HCT116 (cell line): Measurements from ENCODE around the gene SGMS1.

Experiments
- CTCF ChIP-seq, 3 experiments: fragments of 200-600 bp in 1 of 3; sonication (generic) in 1 of 3; IDR thresholded peaks in 2 of 3; conservative IDR thresholded peaks in 1 of 3; 2 replicates each; pipeline ENCODE4 v1.5.1; 2012 to 2017; ENCODE audit warnings: low read depth in 2 of 3, low read length in 2 of 3, antibody characterized with exemption in 1 of 3, borderline replicate concordance in 1 of 3, control low read depth in 1 of 3, mild to moderate bottlenecking in 1 of 3, mixed read lengths in 1 of 3, mixed run types in 1 of 3, moderate library complexity in 1 of 3; ENCODE audit not compliant: insufficient read depth in 1 of 3
- POLR2A ChIP-seq: IDR thresholded peaks from 2 replicates; pipeline ENCODE4 v1.7.0; 2011; ENCODE audit warnings: borderline replicate concordance; ENCODE audit not compliant: insufficient read depth, insufficient read length; ENCODE audit errors: extremely low read depth
- POLR2AphosphoS5 ChIP-seq: IDR thresholded peaks from 2 replicates; pipeline ENCODE4 v1.6.1; 2011; ENCODE audit warnings: mild to moderate bottlenecking, low read depth, low read length, moderate library complexity
- TCF7L2 ChIP-seq: IDR thresholded peaks from 2 replicates; pipeline ENCODE4 v1.7.0; 2011; ENCODE audit warnings: borderline replicate concordance, inconsistent platforms; ENCODE audit not compliant: insufficient read depth, insufficient read length; ENCODE audit errors: extremely low read depth
- ZNF274 ChIP-seq: fragments of 200-500 bp; sonication (Bioruptor generic); IDR thresholded peaks from 2 replicates; pipeline ENCODE4 v1.6.1; 2014; ENCODE audit warnings: mild to moderate bottlenecking, low read depth, low read length, inconsistent platforms

- TF ChIP-seq CTCF (IDR thresholded peaks at IDR 0.05 in 2 of 3, conservative IDR thresholded peaks at IDR 0.05 in 1 of 3; ENCODE audit: borderline replicate concordance in 1 of 3, insufficient read depth in 1 of 3, low read depth in 2 of 3, low read length in 2 of 3) (no peak), TCF7L2 (no peak), ZNF274 (no peak), POLR2A (no peak), POLR2AphosphoS5 (no peak)
Measured at GRCh38 chr10:50513956-50514355, 109.8 kb downstream of the SGMS1 start.
